Fibroblast of lung (primary cell): Measurements from ENCODE around the gene UTS2B.

Experiments
- EZH2 ChIP-seq: IDR thresholded peaks from 2 replicates; pipeline ENCODE4 v1.5.1; 2012; ENCODE audit warnings: low read length, control low read depth, mild to moderate bottlenecking; ENCODE audit errors: missing control alignments
- TF ChIP-seq, protein P1 (sequence below), 2 donors: IDR thresholded peaks in 1 of 2; conservative IDR thresholded peaks in 1 of 2; 1 replicate in 1 of 2; 2 replicates in 1 of 2; pipeline ENCODE4 v1.5.1; 2011 to 2012; ENCODE audit warnings: low read length in 2 of 2, control low read depth in 1 of 2, inconsistent platforms in 1 of 2, low read depth in 1 of 2, mild to moderate bottlenecking in 1 of 2

DNA sequence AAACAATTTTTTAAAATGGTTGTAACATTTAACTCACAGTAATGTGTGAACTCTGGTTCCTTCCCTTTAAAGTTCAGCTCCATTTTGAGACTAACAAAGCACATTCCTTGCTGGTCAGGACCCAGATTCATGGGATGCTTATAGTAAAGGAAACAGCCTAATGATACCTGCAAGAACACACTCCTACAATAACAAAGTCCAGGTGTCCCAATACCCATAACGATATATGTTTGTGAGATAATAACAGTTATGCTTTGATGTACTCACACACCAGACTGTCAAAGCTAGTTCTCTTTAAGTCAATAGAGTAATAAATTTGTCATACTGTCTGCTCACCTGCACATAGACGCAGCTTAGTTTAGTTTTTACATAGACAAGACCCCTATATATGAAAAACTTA, 17.0 kb downstream of the UTS2B start:
- TF ChIP-seq, protein P1, sequence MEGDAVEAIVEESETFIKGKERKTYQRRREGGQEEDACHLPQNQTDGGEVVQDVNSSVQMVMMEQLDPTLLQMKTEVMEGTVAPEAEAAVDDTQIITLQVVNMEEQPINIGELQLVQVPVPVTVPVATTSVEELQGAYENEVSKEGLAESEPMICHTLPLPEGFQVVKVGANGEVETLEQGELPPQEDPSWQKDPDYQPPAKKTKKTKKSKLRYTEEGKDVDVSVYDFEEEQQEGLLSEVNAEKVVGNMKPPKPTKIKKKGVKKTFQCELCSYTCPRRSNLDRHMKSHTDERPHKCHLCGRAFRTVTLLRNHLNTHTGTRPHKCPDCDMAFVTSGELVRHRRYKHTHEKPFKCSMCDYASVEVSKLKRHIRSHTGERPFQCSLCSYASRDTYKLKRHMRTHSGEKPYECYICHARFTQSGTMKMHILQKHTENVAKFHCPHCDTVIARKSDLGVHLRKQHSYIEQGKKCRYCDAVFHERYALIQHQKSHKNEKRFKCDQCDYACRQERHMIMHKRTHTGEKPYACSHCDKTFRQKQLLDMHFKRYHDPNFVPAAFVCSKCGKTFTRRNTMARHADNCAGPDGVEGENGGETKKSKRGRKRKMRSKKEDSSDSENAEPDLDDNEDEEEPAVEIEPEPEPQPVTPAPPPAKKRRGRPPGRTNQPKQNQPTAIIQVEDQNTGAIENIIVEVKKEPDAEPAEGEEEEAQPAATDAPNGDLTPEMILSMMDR (conservative IDR thresholded peaks at IDR 0.05 in 1 of 2, IDR thresholded peaks at IDR 0.05 in 1 of 2; ENCODE audit: low read depth in 1 of 2, low read length in 2 of 2) = no peak
- no peak for TF ChIP-seq EZH2
